SK-N-SH treated with all-trans-retinoic acid at 6 μM for 48 hours (cell line): Measurements from ENCODE around the gene EXOSC1.

Source experiments
- ATAC-seq: fragments of 200-7000 bp; cut with Tn5 transposase; 3 replicates; pipeline ENCODE4 v1.9.1; 2020; ENCODE audit warnings: mild to moderate bottlenecking, moderate library complexity
- ARNTL ChIP-seq: fragments of 450-650 bp; formaldehyde crosslinking; IDR thresholded peaks from 2 replicates; pipeline ENCODE4 v1.5.0; 2020; ENCODE audit warnings: low read depth, mild to moderate bottlenecking, moderate library complexity, borderline replicate concordance
- BACH2 ChIP-seq: fragments of 250-450 bp; sonication (Bioruptor Pico); IDR thresholded peaks from 2 replicates; pipeline ENCODE4 v1.9.0; 2021; ENCODE audit warnings: mild to moderate bottlenecking, borderline replicate concordance
- CREB5 ChIP-seq: fragments of 250-450 bp; sonication (Bioruptor Pico); IDR thresholded peaks from 2 replicates; pipeline ENCODE4 v1.5.1; 2020; ENCODE audit warnings: low read depth, mild to moderate bottlenecking, moderate library complexity
- CSDC2 ChIP-seq: fragments of 250-450 bp; sonication (Bioruptor Pico); IDR thresholded peaks from 2 replicates; pipeline ENCODE4 v1.5.0; 2020; ENCODE audit warnings: mild to moderate bottlenecking, moderate library complexity
- ESRRG ChIP-seq: fragments of 250-450 bp; sonication (Bioruptor Pico); IDR thresholded peaks from 2 replicates; pipeline ENCODE4 v1.6.1; 2021; ENCODE audit warnings: mild to moderate bottlenecking
- GLIS3 ChIP-seq: fragments of 250-450 bp; sonication (Bioruptor Pico); IDR thresholded peaks from 2 replicates; pipeline ENCODE4 v1.5.0; 2020; ENCODE audit warnings: mild to moderate bottlenecking, moderate library complexity
- ISL1 ChIP-seq: fragments of 250-450 bp; sonication (Bioruptor Pico); IDR thresholded peaks from 2 replicates; pipeline ENCODE4 v2.1.2; 2022; ENCODE audit warnings: mild to moderate bottlenecking, moderate library complexity
- OSR1 ChIP-seq: fragments of 250-450 bp; sonication (Bioruptor Pico); IDR thresholded peaks from 2 replicates; pipeline ENCODE4 v1.8.0; 2022; ENCODE audit warnings: moderate library complexity, mild to moderate bottlenecking, inconsistent platforms
- PATZ1 ChIP-seq: fragments of 250-450 bp; sonication (Bioruptor Pico); IDR thresholded peaks from 2 replicates; pipeline ENCODE4 v1.8.0; 2020; ENCODE audit warnings: mild to moderate bottlenecking, moderate library complexity, borderline replicate concordance
- POU6F1 ChIP-seq: fragments of 250-450 bp; sonication (Bioruptor Pico); IDR thresholded peaks from 2 replicates; pipeline ENCODE4 v1.8.0; 2021; ENCODE audit warnings: low read depth, mild to moderate bottlenecking, moderate library complexity, borderline replicate concordance
- PPARA ChIP-seq: fragments of 250-450 bp; sonication (Bioruptor Pico); IDR thresholded peaks from 2 replicates; pipeline ENCODE4 v1.5.0; 2020; ENCODE audit warnings: mild to moderate bottlenecking, borderline replicate concordance
- RARB ChIP-seq: fragments of 250-450 bp; sonication (Bioruptor Pico); IDR thresholded peaks from 2 replicates; pipeline ENCODE4 v1.8.0; 2021; ENCODE audit warnings: mild to moderate bottlenecking, moderate library complexity
- SNAI2 ChIP-seq: fragments of 250-450 bp; sonication (Bioruptor Pico); IDR thresholded peaks from 2 replicates; pipeline ENCODE4 v1.5.0; 2020; ENCODE audit warnings: mild to moderate bottlenecking, moderate library complexity
- TCF4 ChIP-seq: fragments of 250-450 bp; sonication (Bioruptor Pico); IDR thresholded peaks from 2 replicates; pipeline ENCODE4 v1.8.0; 2021; ENCODE audit warnings: mild to moderate bottlenecking, moderate library complexity, borderline replicate concordance
- TSHZ2 ChIP-seq: fragments of 250-450 bp; sonication (Bioruptor Pico); IDR thresholded peaks from 2 replicates; pipeline ENCODE4 v1.5.0; 2020; ENCODE audit warnings: mild to moderate bottlenecking, moderate library complexity
- ZC3H10 ChIP-seq: fragments of 250-450 bp; sonication (Bioruptor Pico); IDR thresholded peaks from 2 replicates; pipeline ENCODE4 v1.5.1; 2021; ENCODE audit warnings: mild to moderate bottlenecking, moderate library complexity
- ZFP3 ChIP-seq: fragments of 250-450 bp; sonication (Bioruptor Pico); IDR thresholded peaks from 2 replicates; pipeline ENCODE4 v1.5.0; 2020; ENCODE audit warnings: mild to moderate bottlenecking, moderate library complexity
- ZFP30 ChIP-seq: fragments of 450-650 bp; formaldehyde crosslinking; IDR thresholded peaks from 2 replicates; pipeline ENCODE4 v1.5.0; 2022; ENCODE audit warnings: mild to moderate bottlenecking, moderate library complexity
- ZNF565 ChIP-seq: fragments of 450-650 bp; formaldehyde crosslinking; conservative IDR thresholded peaks from 2 replicates; pipeline ENCODE4 v1.5.0; 2020; ENCODE audit warnings: low read depth, mild to moderate bottlenecking, moderate library complexity
- ZNF70 ChIP-seq: fragments of 450-650 bp; formaldehyde crosslinking; IDR thresholded peaks from 2 replicates; pipeline ENCODE4 v1.5.0; 2020; ENCODE audit warnings: mild to moderate bottlenecking, moderate library complexity

EXOSC1 gene

GRCh38 chr10:97456686-97457065 is 10.9 kb upstream of the EXOSC1 start:
- no peak for ATAC-seq
- TF ChIP-seq ISL1 (CRISPR knock-in tag) (no peak), TSHZ2 (CRISPR knock-in tag) (no peak), GLIS3 (CRISPR knock-in tag) (no peak), ZC3H10 (CRISPR knock-in tag) (no peak), TCF4 (CRISPR knock-in tag) (no peak), ZFP30 (no peak)

- no peak for ATAC-seq
- no peak for TF ChIP-seq BACH2 (CRISPR knock-in tag)
- TF ChIP-seq GLIS3 (CRISPR knock-in tag) = no peak
- TF ChIP-seq ZFP3 (CRISPR knock-in tag) = no peak
- TF ChIP-seq RARB (CRISPR knock-in tag) = no peak
- TF ChIP-seq ZNF70 = no peak
- TF ChIP-seq ISL1 (CRISPR knock-in tag) = no peak
- TF ChIP-seq ESRRG (CRISPR knock-in tag) = no peak
- TF ChIP-seq CSDC2 (CRISPR knock-in tag) = no peak
- no peak for TF ChIP-seq TCF4 (CRISPR knock-in tag)
- no peak for TF ChIP-seq PATZ1
- no peak for TF ChIP-seq POU6F1 (CRISPR knock-in tag)
- no peak for TF ChIP-seq OSR1 (CRISPR knock-in tag)
- TF ChIP-seq CREB5 (CRISPR knock-in tag) = no peak
- TF ChIP-seq ARNTL = no peak
- no peak for TF ChIP-seq TSHZ2 (CRISPR knock-in tag)
- no peak for TF ChIP-seq PPARA (CRISPR knock-in tag)
- no peak for TF ChIP-seq ZC3H10 (CRISPR knock-in tag)
- TF ChIP-seq ZNF565 (CRISPR knock-in tag) = no peak
- no peak for TF ChIP-seq SNAI2
Observed at GRCh38 chr10:97456034-97456685, 10.4 kb upstream of the EXOSC1 start.
